CD14-positive monocyte (primary cell): ENCODE results near the gene PAPSS2. TPM values are rescaled to one million over a fixed set of nuclear protein-coding genes. Genes with fewer than 3 reads are reported as not detected.

Experiments
- DNase-seq, 3 donors: peaks; one replicate each; pipeline ENCODE4 v3.0.0-alpha.2; 2011 to 2022
- H2AFZ ChIP-seq: 2 replicates; pipeline ENCODE4 v1.6.0; 2012; ENCODE audit warnings: mild to moderate bottlenecking, low read depth, low read length, inconsistent platforms; ENCODE audit not compliant: insufficient read depth, poor library complexity, severe bottlenecking
- H3K27ac ChIP-seq, 2 donors: 1 replicate in 1 of 2; 2 replicates in 1 of 2; pipeline ENCODE4 v1.5.1; 2012 to 2013; ENCODE audit warnings: low read length in 2 of 2, control low read depth in 1 of 2, inconsistent platforms in 1 of 2, low read depth in 1 of 2, mild to moderate bottlenecking in 1 of 2
- H3K27me3 ChIP-seq, 2 donors: one replicate each; pipeline versions ENCODE4 v1.6.0 to v1.6.1; 2011 to 2013; ENCODE audit warnings: low read length in 2 of 2; ENCODE audit not compliant: control insufficient read depth in 2 of 2, insufficient read depth in 2 of 2
- H3K36me3 ChIP-seq, 2 donors: replicated peaks in 1 of 2; 1 replicate in 1 of 2; 2 replicates in 1 of 2; pipeline versions ENCODE4 v1.5.1 to v1.6.1; 2012 to 2013; ENCODE audit warnings: low read length in 2 of 2, control low read depth in 1 of 2, inconsistent platforms in 1 of 2, mild to moderate bottlenecking in 1 of 2; ENCODE audit not compliant: insufficient read depth in 2 of 2, control insufficient read depth in 1 of 2
- H3K4me1 ChIP-seq, 2 donors: 1 replicate in 1 of 2; 2 replicates in 1 of 2; pipeline versions ENCODE4 v1.5.1 to v1.6.1; 2012 to 2013; ENCODE audit warnings: low read length in 2 of 2, control low read depth in 1 of 2, inconsistent platforms in 1 of 2, mild to moderate bottlenecking in 1 of 2, moderate library complexity in 1 of 2; ENCODE audit not compliant: insufficient read depth in 2 of 2, control insufficient read depth in 1 of 2
- H3K4me2 ChIP-seq: replicated peaks from 2 replicates; pipeline ENCODE3; 2012; ENCODE audit warnings: low read length, moderate library complexity, mild to moderate bottlenecking; ENCODE audit not compliant: poor library complexity, severe bottlenecking; ENCODE audit errors: extremely low read depth
- H3K4me3 ChIP-seq, 3 experiments: fragments of 200-600 bp in 1 of 3; sonication (generic) in 1 of 3; replicated peaks in 1 of 3; 1 replicate in 2 of 3; 2 replicates in 1 of 3; pipeline ENCODE4 v1.5.1; 2011 to 2013; ENCODE audit warnings: low read length in 3 of 3, mild to moderate bottlenecking in 3 of 3, control low read depth in 2 of 3, low read depth in 2 of 3, inconsistent platforms in 1 of 3, moderate library complexity in 1 of 3
- H3K79me2 ChIP-seq: 2 replicates; pipeline ENCODE4 v1.6.0; 2012; ENCODE audit warnings: mild to moderate bottlenecking, control low read depth, inconsistent platforms, low read length, moderate library complexity; ENCODE audit not compliant: insufficient read depth
- H3K9ac ChIP-seq: 2 replicates; pipeline ENCODE4 v1.6.0; 2017; ENCODE audit warnings: low read length, mild to moderate bottlenecking; ENCODE audit not compliant: insufficient read depth, poor library complexity, severe bottlenecking
- H3K9me3 ChIP-seq, 2 donors: replicated peaks in 1 of 2; 1 replicate in 1 of 2; 2 replicates in 1 of 2; pipeline versions ENCODE4 v1.5.1 to v1.6.1; 2012 to 2013; ENCODE audit warnings: low read length in 2 of 2, control low read depth in 1 of 2; ENCODE audit not compliant: control insufficient read depth in 1 of 2, insufficient read depth in 1 of 2
- H4K20me1 ChIP-seq: 2 replicates; pipeline ENCODE4 v1.6.0; 2012; ENCODE audit warnings: mild to moderate bottlenecking, low read length, control low read depth, moderate library complexity; ENCODE audit not compliant: insufficient read depth
- H3K27ac Mint-ChIP-seq, 7 donors: one replicate each; pipeline ENCODE4 v1.8.0; 2020; ENCODE audit warnings: mild to moderate bottlenecking in 7 of 7, mixed read lengths in 7 of 7, moderate library complexity in 6 of 7, inconsistent platforms in 2 of 7
- H3K27me3 Mint-ChIP-seq, 3 donors: one replicate each; pipeline ENCODE4 v1.8.0; 2021 to 2022; ENCODE audit warnings: low read depth in 3 of 3, mild to moderate bottlenecking in 3 of 3, mixed read lengths in 3 of 3, moderate library complexity in 3 of 3, inconsistent platforms in 1 of 3
- H3K36me3 Mint-ChIP-seq, 2 donors: one replicate each; pipeline ENCODE4 v1.8.0; 2020; ENCODE audit warnings: mixed read lengths in 2 of 2, inconsistent platforms in 1 of 2, mild to moderate bottlenecking in 1 of 2
- H3K4me1 Mint-ChIP-seq: one replicate; pipeline ENCODE4 v1.8.0; 2020; ENCODE audit warnings: mild to moderate bottlenecking, mixed read lengths
- H3K4me3 Mint-ChIP-seq, 2 donors: one replicate each; pipeline ENCODE4 v1.8.0; 2020; ENCODE audit warnings: mild to moderate bottlenecking in 2 of 2, mixed read lengths in 2 of 2, moderate library complexity in 1 of 2
- H3K9me3 Mint-ChIP-seq, 7 donors: one replicate each; pipeline ENCODE4 v1.8.0; 2020 to 2022; ENCODE audit warnings: mixed read lengths in 7 of 7, mild to moderate bottlenecking in 6 of 7, moderate library complexity in 6 of 7, inconsistent platforms in 2 of 7
- WGBS: methylation state at CpG from one replicate; pipeline ENCODE4 v1.1.5; 2013; ENCODE audit warnings: missing lambda C conversion rate; ENCODE audit not compliant: insufficient coverage; 5-methylcytosine and 5-hydroxymethylcytosine counted together
- intact Hi-C, 2 donors: fragments of 100-400 bp; cut with micrococcal nuclease; formaldehyde crosslinking; loops; one replicate each; pipeline versions ENCODE4 v1.15.0 to v1.15.1; 2023
- polyA plus RNA-seq, 3 donors: library from polyadenylated mRNA; depleted of rRNA in 1 of 3; unstranded in 2 of 3; stranded (reverse) in 1 of 3; fragments of 300-500 nt in 2 of 3; fragments of >200 nt in 1 of 3; fragmentation: Illumina TruSeq in 2 of 3; gene quantifications; 1 replicate in 2 of 3; 2 replicates in 1 of 3; pipeline ENCODE4 v1.2.3, GENCODE V29; 2012 to 2021
- TF ChIP-seq, protein P1 (sequence below): fragments of 200-600 bp; IDR thresholded peaks from one replicate; pipeline ENCODE4 v1.8.0; 2022; ENCODE audit warnings: antibody characterized with exemption, mild to moderate bottlenecking

PAPSS2 gene
- polyA plus RNA-seq, 3 donors: 3.5 to 6.5 (median 6.2) TPM

DNA sequence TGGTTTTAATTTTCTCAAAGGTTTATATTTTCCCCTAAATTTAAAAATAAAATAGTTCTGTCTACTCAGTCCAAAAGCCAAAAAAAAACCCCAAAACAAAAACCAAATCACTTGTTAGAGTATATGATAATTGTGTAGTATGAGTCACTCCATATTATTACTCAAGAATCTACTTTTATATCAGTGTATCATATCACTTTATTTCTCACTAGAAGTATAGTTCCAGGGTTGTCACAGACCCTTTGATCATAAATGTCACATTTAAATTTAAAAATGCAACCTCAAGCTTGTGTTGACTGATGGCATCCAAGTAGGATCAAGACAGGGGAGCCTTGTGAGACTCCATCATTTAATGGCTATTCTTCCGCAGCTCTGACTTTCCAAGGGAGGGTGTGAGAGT lies 61.0 kb downstream of the PAPSS2 start:
- no peak overlapping the region for H3K4me3 Mint-ChIP-seq
- H3K36me3 ChIP-seq: no peaks in the 10 kb centered on the region
- H3K79me2 ChIP-seq: no peaks in the 10 kb centered on the region
- no peak overlapping the region for H3K27ac ChIP-seq
- H3K27me3 Mint-ChIP-seq: peaks cover 0 to 2% (median 0%) of the 10 kb centered on the region in 3 donors
- no peaks in the 10 kb centered on the region for H3K36me3 Mint-ChIP-seq
- no peaks in the 10 kb centered on the region for H3K27me3 ChIP-seq
- no peak for DNase-seq
- intact Hi-C loops: no loop called here
- H4K20me1 ChIP-seq: no peaks in the 10 kb centered on the region
- H3K9me3 Mint-ChIP-seq: no peaks in the 10 kb centered on the region
- TF ChIP-seq, protein P1, sequence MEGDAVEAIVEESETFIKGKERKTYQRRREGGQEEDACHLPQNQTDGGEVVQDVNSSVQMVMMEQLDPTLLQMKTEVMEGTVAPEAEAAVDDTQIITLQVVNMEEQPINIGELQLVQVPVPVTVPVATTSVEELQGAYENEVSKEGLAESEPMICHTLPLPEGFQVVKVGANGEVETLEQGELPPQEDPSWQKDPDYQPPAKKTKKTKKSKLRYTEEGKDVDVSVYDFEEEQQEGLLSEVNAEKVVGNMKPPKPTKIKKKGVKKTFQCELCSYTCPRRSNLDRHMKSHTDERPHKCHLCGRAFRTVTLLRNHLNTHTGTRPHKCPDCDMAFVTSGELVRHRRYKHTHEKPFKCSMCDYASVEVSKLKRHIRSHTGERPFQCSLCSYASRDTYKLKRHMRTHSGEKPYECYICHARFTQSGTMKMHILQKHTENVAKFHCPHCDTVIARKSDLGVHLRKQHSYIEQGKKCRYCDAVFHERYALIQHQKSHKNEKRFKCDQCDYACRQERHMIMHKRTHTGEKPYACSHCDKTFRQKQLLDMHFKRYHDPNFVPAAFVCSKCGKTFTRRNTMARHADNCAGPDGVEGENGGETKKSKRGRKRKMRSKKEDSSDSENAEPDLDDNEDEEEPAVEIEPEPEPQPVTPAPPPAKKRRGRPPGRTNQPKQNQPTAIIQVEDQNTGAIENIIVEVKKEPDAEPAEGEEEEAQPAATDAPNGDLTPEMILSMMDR: no peak
- H3K9me3 ChIP-seq: no peaks in the 10 kb centered on the region
- H3K27ac Mint-ChIP-seq: no peak overlapping the region
- peaks cover 8 to 11% of the 10 kb centered on the region in 2 donors for H3K4me1 ChIP-seq
- H3K4me2 ChIP-seq: no peak overlapping the region
- H3K4me1 Mint-ChIP-seq: peaks cover 22% of the 10 kb centered on the region
- H2AFZ ChIP-seq: no peak overlapping the region
- no peak overlapping the region for H3K4me3 ChIP-seq
- H3K9ac ChIP-seq: no peak overlapping the region
- WGBS: no CpG with 5 or more reads among the region's 1 CpG

DNA sequence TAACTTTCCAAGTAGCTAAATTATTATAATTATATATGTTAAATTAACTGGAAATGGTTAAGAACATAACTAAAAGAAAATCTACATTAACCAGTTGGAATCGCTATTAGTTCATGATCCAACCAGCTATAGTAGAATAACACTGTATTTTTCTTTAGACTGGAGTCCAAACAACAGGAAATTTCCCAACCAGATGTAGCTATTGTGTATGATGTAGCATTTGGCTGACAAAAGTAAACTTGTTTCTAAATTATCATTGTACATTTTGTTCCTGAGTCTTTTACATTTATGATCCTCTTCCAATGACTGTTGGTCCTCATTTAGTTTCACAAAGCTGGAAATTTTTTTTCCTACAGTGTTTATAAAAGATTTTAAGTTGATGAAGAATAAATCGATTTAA lies 62.1 kb downstream of the PAPSS2 start:
- Histone ChIP-seq H3K79me2 (no peaks in the 10 kb centered on the region), H3K9ac (no peak overlapping the region), H3K27ac (no peak overlapping the region), H3K27me3 (no peaks in the 10 kb centered on the region), H2AFZ (no peak overlapping the region), H3K9me3 (no peaks in the 10 kb centered on the region), H3K4me2 (no peak overlapping the region), H3K4me1 (no peaks in the 10 kb centered on the region), H4K20me1 (no peaks in the 10 kb centered on the region), H3K36me3 (no peaks in the 10 kb centered on the region), H3K4me3 (no peak overlapping the region)
- H3K4me1 Mint-ChIP-seq: peaks cover 12% of the 10 kb centered on the region
- H3K27me3 Mint-ChIP-seq: peaks cover 0 to 6% (median 0%) of the 10 kb centered on the region in 3 donors
- no peak for DNase-seq
- WGBS: 100% methylated on average over 1 of the region's 2 CpGs
- H3K9me3 Mint-ChIP-seq: no peaks in the 10 kb centered on the region
- H3K36me3 Mint-ChIP-seq: no peaks in the 10 kb centered on the region
- intact Hi-C loops: no loop called here
- no peak overlapping the region for H3K4me3 Mint-ChIP-seq
- TF ChIP-seq, protein P1: no peak
- H3K27ac Mint-ChIP-seq: no peak overlapping the region
